ENCODE data around the gene INCA1. TPM values are rescaled to one million over a fixed set of nuclear protein-coding genes. Genes with fewer than 3 reads are reported as not detected.
A peak's percentile ranks its signal among the peaks of the same experiment; 100 is the strongest.

The INCA1 gene
- total RNA-seq, 4 donors from 2014 or later: 2.4 TPM; not detected in 3

DNA sequence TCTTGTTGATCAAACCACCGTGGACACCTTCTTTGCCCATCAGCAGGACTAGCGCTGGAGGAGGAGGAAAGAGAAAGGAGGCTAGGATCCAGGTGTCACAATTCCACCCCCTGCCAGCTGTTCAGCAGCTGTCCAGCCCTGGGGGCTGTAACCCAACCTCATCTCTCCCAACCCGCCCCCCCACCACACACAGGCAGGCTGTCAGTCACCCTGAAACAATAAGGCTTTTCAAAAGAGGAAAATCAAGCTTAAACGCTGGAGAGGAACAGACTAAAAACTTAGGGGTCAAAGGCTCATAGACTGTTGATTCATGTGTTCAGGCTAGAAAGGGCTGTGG lies 51.4 kb downstream of the INCA1 start:
- no peak for TF ChIP-seq POLR2A (IDR thresholded peaks at IDR 0.05)
- TF ChIP-seq, protein P1, sequence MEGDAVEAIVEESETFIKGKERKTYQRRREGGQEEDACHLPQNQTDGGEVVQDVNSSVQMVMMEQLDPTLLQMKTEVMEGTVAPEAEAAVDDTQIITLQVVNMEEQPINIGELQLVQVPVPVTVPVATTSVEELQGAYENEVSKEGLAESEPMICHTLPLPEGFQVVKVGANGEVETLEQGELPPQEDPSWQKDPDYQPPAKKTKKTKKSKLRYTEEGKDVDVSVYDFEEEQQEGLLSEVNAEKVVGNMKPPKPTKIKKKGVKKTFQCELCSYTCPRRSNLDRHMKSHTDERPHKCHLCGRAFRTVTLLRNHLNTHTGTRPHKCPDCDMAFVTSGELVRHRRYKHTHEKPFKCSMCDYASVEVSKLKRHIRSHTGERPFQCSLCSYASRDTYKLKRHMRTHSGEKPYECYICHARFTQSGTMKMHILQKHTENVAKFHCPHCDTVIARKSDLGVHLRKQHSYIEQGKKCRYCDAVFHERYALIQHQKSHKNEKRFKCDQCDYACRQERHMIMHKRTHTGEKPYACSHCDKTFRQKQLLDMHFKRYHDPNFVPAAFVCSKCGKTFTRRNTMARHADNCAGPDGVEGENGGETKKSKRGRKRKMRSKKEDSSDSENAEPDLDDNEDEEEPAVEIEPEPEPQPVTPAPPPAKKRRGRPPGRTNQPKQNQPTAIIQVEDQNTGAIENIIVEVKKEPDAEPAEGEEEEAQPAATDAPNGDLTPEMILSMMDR (IDR thresholded peaks at IDR 0.05): no peak
- Histone ChIP-seq H3K4me1 (peaks cover 4 to 65% (median 45%) of the 10 kb centered on the region in 4 donors), H3K27ac (peak overlapping the region; percentile 71 to 99 (median 98)), H3K27me3 (no peaks in the 10 kb centered on the region), H3K36me3 (peaks cover 0 to 45% (median 0%) of the 10 kb centered on the region in 3 donors), H3K9me3 (no peaks in the 10 kb centered on the region), H3K4me3 (peak overlapping the region in 3 of 4 donors; percentile 95 to 99 (median 97))
- DNase-seq: peak in 1 of 3 donors; percentile 39

DNA sequence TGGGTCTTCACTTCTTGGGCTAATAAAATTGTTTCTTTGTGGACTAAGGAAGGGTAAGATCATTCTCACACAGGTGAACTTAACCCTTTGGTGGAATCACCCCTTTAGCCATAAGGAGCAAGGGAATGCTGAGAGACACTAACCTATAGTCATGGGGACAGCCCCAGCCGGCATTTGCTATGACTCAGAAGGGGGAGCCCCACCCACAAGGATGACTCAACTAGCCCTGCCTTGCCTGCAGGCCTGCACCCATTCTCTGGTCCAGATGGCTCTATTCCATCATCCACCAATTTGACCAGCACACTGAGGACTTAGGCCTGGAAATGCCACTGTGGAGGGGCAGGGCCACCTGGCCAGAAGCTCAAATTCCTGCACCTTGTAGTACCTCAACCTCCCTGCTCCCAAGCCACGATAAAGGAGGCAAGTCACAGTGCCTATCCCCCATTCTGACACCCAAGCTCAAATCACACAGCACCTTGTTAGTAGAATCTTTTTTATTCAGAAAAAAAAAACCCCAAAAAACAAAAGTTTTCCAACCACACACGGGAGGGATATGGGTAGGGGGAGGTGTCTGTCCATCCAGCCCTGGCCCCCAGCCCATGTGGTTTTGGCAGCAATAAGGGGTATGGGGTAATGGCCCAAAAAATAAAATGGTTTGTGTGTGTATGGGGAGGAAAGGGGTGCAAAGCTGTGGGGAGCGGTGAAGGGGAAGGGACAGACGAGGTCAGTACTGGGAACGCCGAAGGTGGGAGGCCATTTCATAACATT lies 52.0 kb downstream of the INCA1 start:
- peaks cover under 1 to 62% (median 42%) of the 10 kb centered on the region in 4 donors for H3K4me1 ChIP-seq
- peak; percentile 14 to 42 for TF ChIP-seq POLR2A (IDR thresholded peaks at IDR 0.05)
- TF ChIP-seq, protein P1 (IDR thresholded peaks at IDR 0.05): no peak

DNA sequence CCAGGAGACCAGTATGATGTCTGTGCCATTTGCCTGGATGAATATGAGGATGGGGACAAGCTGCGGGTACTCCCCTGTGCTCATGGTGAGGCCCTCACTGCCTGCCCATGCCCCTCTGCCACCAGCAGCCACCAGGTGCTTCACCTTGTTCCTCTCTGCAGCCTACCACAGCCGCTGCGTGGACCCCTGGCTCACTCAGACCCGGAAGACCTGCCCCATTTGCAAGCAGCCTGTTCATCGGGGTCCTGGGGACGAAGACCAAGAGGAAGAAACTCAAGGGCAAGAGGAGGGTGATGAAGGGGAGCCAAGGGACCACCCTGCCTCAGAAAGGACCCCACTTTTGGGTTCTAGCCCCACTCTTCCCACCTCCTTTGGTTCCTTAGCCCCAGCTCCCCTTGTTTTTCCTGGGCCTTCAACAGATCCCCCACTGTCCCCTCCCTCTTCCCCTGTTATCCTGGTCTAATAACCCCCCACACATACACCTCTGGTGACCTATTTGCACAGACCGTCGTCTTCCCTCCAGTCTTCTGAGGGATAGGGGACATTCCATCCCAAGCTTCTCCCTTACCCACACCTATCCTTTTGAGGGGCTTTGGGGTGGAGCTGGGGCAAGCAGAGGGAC lies 52.7 kb downstream of the INCA1 start:
- Histone ChIP-seq H3K4me1 (peaks cover 0 to 59% (median 38%) of the 10 kb centered on the region in 4 donors), H3K36me3 (peaks cover 0 to 45% (median 0%) of the 10 kb centered on the region in 3 donors), H3K9me3 (no peaks in the 10 kb centered on the region), H3K4me3 (peak overlapping the region in 3 of 4 donors; percentile 10 to 95 (median 29)), H3K27me3 (no peaks in the 10 kb centered on the region), H3K27ac (peak overlapping the region; percentile 71 to 99 (median 98))
- TF ChIP-seq POLR2A (IDR thresholded peaks at IDR 0.05): peak in 1 of 2 donors; percentile 21
- TF ChIP-seq, protein P1 (IDR thresholded peaks at IDR 0.05): no peak
- DNase-seq: no peak

More for the DNA sequence above, 52.0 kb downstream of the INCA1 start:
- H3K36me3 ChIP-seq: peaks cover 0 to 45% (median 0%) of the 10 kb centered on the region in 3 donors
- peak overlapping the region; percentile 71 to 99 (median 98) for H3K27ac ChIP-seq
- DNase-seq: peak; percentile 73 to 93 (median 82)
- peak overlapping the region in 3 of 4 donors; percentile 95 to 99 (median 97) for H3K4me3 ChIP-seq
- no peaks in the 10 kb centered on the region for H3K9me3 ChIP-seq
- no peaks in the 10 kb centered on the region for H3K27me3 ChIP-seq

DNA sequence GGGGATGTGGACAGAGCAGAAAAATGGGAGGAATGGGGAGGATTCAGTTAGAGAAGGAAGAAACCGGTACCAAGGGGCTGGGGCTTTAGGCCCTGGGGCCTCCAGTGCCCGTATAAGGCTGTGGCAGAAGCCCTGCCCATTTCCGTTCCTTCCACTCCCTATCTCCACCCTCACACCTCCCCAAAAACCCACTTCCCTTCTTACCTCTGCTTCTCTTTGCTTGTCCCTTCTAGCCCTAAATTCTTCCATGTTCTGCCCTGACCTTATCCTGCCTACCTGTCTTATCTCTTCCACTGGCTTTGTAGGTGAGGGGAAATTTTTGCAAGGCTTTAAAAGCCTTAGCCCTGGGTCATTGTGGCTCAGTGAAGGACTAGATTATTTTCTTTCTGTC lies 53.2 kb downstream of the INCA1 start:
- Histone ChIP-seq H3K36me3 (peaks cover 0 to 45% (median 0%) of the 10 kb centered on the region in 3 donors), H3K4me3 (peak overlapping the region in 1 of 4 donors; percentile 29)

DNA sequence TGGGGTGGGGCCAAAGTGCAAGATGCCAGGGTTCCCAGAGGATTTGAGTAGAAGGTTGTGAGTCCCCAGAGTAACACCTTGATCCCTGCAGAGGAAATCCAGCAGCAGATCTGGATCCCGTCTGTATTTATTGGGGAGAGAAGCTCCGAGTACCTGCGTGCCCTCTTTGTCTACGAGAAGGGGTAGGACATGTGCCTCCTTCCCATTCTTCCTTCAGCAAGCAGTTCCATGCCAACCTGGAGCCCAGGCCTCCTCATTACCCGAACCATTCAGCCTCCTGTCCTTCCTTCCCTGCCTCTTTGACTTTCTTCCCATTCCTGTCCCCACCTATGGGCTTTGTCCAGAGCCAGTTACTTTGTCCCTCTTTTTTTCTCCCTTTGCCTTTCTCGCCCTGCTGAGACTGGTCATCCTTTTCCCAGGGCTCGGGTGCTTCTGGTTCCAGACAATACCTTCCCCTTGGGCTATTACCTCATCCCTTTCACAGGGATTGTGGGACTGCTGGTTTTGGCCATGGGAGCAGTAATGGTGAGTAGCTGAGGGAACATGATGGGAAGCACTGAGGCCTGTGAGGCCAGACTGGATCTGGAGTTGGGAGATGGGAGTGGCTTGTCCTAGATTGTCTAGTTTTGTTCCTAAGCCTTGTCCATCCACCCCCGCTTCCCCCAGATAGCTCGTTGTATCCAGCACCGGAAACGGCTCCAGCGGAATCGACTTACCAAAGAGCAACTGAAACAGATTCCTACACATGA lies 54.4 kb downstream of the INCA1 start:
- Histone ChIP-seq H3K27ac (peak overlapping the region in 2 of 4 donors; percentile 17 to 99), H3K27me3 (no peaks in the 10 kb centered on the region), H3K4me1 (peaks cover 0 to 72% (median 43%) of the 10 kb centered on the region in 4 donors), H3K9me3 (no peaks in the 10 kb centered on the region), H3K4me3 (no peak overlapping the region), H3K36me3 (peaks cover 0 to 51% (median 0%) of the 10 kb centered on the region in 3 donors)
- DNase-seq: no peak
- TF ChIP-seq, protein P1 (IDR thresholded peaks at IDR 0.05): no peak
- no peak for TF ChIP-seq POLR2A (IDR thresholded peaks at IDR 0.05)

More for the DNA sequence above, 53.2 kb downstream of the INCA1 start:
- peaks cover 0 to 60% (median 38%) of the 10 kb centered on the region in 4 donors for H3K4me1 ChIP-seq
- H3K27me3 ChIP-seq: no peaks in the 10 kb centered on the region
- DNase-seq: peak in 2 of 3 donors; percentile 72 to 77
- TF ChIP-seq, protein P1 (IDR thresholded peaks at IDR 0.05): no peak
- TF ChIP-seq POLR2A (IDR thresholded peaks at IDR 0.05): no peak
- peak overlapping the region; percentile 71 to 99 (median 98) for H3K27ac ChIP-seq
- H3K9me3 ChIP-seq: no peaks in the 10 kb centered on the region
